ENCODE data around the gene IGLL5. TPM values are rescaled to one million over a fixed set of nuclear protein-coding genes. Genes with fewer than 3 reads are reported as not detected.
"Not testable (repeated sequence)": the region's sequence is repeated elsewhere in the genome, so short reads cannot be mapped to it uniquely, and the experiment has no call there.

The IGLL5 gene
- total and polyA plus RNA-seq, 5 experiments from 2014 or later: 0.27 to 2.4 (median 0.99) TPM; not detected in 1

- no peak for DNase-seq
- H3K4me3 Mint-ChIP-seq: no peak overlapping the region
- no peak for ATAC-seq
- peaks cover 0 to 28% (median 0%) of the 10 kb centered on the region in 4 donors for H3K4me1 Mint-ChIP-seq
- POLR2A ChIA-PET: interaction anchor here (1.4 kb wide), 1 partner anchor 14 kb away, joined by 3 read pairs; no protein-coding TSS in a partner anchor
- H3K9me3 Mint-ChIP-seq: no peaks in the 10 kb centered on the region
- H3K36me3 Mint-ChIP-seq: no peaks in the 10 kb centered on the region
- H3K27ac Mint-ChIP-seq: no peak overlapping the region
- peaks cover 0 to 2% (median 0%) of the 10 kb centered on the region in 5 donors for H3K27me3 Mint-ChIP-seq
Observed at GRCh38 chr22:22917377-22917776, 29.8 kb downstream of the IGLL5 start.

- DNase-seq (no peak), ATAC-seq (no peak)
- H3K9me3 Mint-ChIP-seq: no peaks in the 10 kb centered on the region
- H3K27ac Mint-ChIP-seq: peak overlapping the region in 1 of 10 donors; percentile 35
- H3K27me3 Mint-ChIP-seq: peaks cover 0 to 2% (median 0%) of the 10 kb centered on the region in 5 donors
- H3K36me3 Mint-ChIP-seq: no peaks in the 10 kb centered on the region
- peaks cover 0 to 24% (median 0%) of the 10 kb centered on the region in 4 donors for H3K4me1 Mint-ChIP-seq
- H3K4me3 Mint-ChIP-seq: no peak overlapping the region
- POLR2A ChIA-PET: no interaction called here
Observed at GRCh38 chr22:22918297-22918965, 30.8 kb downstream of the IGLL5 start.

- H3K27me3 Mint-ChIP-seq: peaks cover 0 to 2% (median 0%) of the 10 kb centered on the region in 5 donors
- H3K27ac Mint-ChIP-seq: no peak overlapping the region
- no peaks in the 10 kb centered on the region for H3K9me3 Mint-ChIP-seq
- POLR2A ChIA-PET: no interaction called here
- no peak overlapping the region for H3K4me3 Mint-ChIP-seq
- H3K36me3 Mint-ChIP-seq: no peaks in the 10 kb centered on the region
- H3K4me1 Mint-ChIP-seq: peaks cover 0 to 24% (median 0%) of the 10 kb centered on the region in 4 donors
- no peak for DNase-seq
- ATAC-seq: no peak
Observed at GRCh38 chr22:22919041-22919440, 31.4 kb downstream of the IGLL5 start.

GRCh38 chr22:22920104-22920654 lies 32.6 kb downstream of the IGLL5 start:
- no peak for DNase-seq
- Mint-ChIP-seq H3K9me3 (no peaks in the 10 kb centered on the region), H3K27me3 (peaks cover 0 to 4% (median 0%) of the 10 kb centered on the region in 5 donors), H3K4me1 (peaks cover 0 to 26% (median 2%) of the 10 kb centered on the region in 4 donors), H3K36me3 (no peaks in the 10 kb centered on the region), H3K4me3 (no peak overlapping the region), H3K27ac (no peak overlapping the region)
- POLR2A ChIA-PET: no interaction called here
- ATAC-seq: no peak

- ATAC-seq: no peak
- Mint-ChIP-seq H3K9me3 (no peaks in the 10 kb centered on the region), H3K36me3 (no peaks in the 10 kb centered on the region), H3K27me3 (peaks cover 0 to 4% (median 0%) of the 10 kb centered on the region in 5 donors), H3K4me1 (peaks cover 0 to 32% (median 2%) of the 10 kb centered on the region in 4 donors), H3K4me3 (no peak overlapping the region), H3K27ac (no peak overlapping the region)
- POLR2A ChIA-PET: no interaction called here
- no peak for DNase-seq
Observed at GRCh38 chr22:22920910-22921550, 33.4 kb downstream of the IGLL5 start.

- ATAC-seq (no peak), DNase-seq (no peak)
- Mint-ChIP-seq H3K4me1 (peaks cover 0 to 33% (median 2%) of the 10 kb centered on the region in 4 donors), H3K4me3 (no peak overlapping the region), H3K27ac (no peak overlapping the region), H3K27me3 (peaks cover 0 to 4% (median 0%) of the 10 kb centered on the region in 5 donors), H3K9me3 (no peaks in the 10 kb centered on the region), H3K36me3 (no peaks in the 10 kb centered on the region)
- POLR2A ChIA-PET: no interaction called here
Observed at GRCh38 chr22:22921575-22921974, 34.0 kb downstream of the IGLL5 start.

- H3K9me3 Mint-ChIP-seq, ATAC-seq, H3K27ac Mint-ChIP-seq, H3K27me3 Mint-ChIP-seq, H3K36me3 Mint-ChIP-seq, DNase-seq, H3K4me3 Mint-ChIP-seq, POLR2A ChIA-PET: not testable (repeated sequence)
- peaks cover 0 to 39% (median 2%) of the 10 kb centered on the region in 4 donors for H3K4me1 Mint-ChIP-seq
Observed at GRCh38 chr22:22922092-22922953, 34.7 kb downstream of the IGLL5 start.

GRCh38 chr22:22922954-22923319 lies 35.3 kb downstream of the IGLL5 start:
- no peak for ATAC-seq
- H3K9me3 Mint-ChIP-seq: no peaks in the 10 kb centered on the region

GRCh38 chr22:22923379-22923778 lies 35.8 kb downstream of the IGLL5 start:
- H3K9me3 Mint-ChIP-seq: no peaks in the 10 kb centered on the region
- H3K36me3 Mint-ChIP-seq: no peaks in the 10 kb centered on the region
- ATAC-seq (no peak), DNase-seq (no peak)
- peaks cover 0 to 4% (median 0%) of the 10 kb centered on the region in 5 donors for H3K27me3 Mint-ChIP-seq
- peaks cover 4 to 49% (median 6%) of the 10 kb centered on the region in 4 donors for H3K4me1 Mint-ChIP-seq
- no peak overlapping the region for H3K27ac Mint-ChIP-seq
- POLR2A ChIA-PET: no interaction called here
- H3K4me3 Mint-ChIP-seq: no peak overlapping the region

More at GRCh38 chr22:22922954-22923319, 35.3 kb downstream of the IGLL5 start:
- no peak for DNase-seq
- no peaks in the 10 kb centered on the region for H3K36me3 Mint-ChIP-seq
- peaks cover 0 to 4% (median 0%) of the 10 kb centered on the region in 5 donors for H3K27me3 Mint-ChIP-seq
- no peak overlapping the region for H3K27ac Mint-ChIP-seq
- no peak overlapping the region for H3K4me3 Mint-ChIP-seq
- POLR2A ChIA-PET: no interaction called here
- H3K4me1 Mint-ChIP-seq: peaks cover 0 to 45% (median 3%) of the 10 kb centered on the region in 4 donors

- ATAC-seq (no peak), DNase-seq (no peak)
- Mint-ChIP-seq H3K4me3 (no peak overlapping the region), H3K36me3 (no peaks in the 10 kb centered on the region), H3K27ac (peak overlapping the region in 1 of 10 donors; percentile 61), H3K27me3 (peaks cover 0 to 4% (median 0%) of the 10 kb centered on the region in 5 donors), H3K4me1 (peaks cover 9 to 55% (median 10%) of the 10 kb centered on the region in 4 donors), H3K9me3 (no peaks in the 10 kb centered on the region)
- POLR2A ChIA-PET: no interaction called here
Observed at GRCh38 chr22:22923930-22924329, 36.3 kb downstream of the IGLL5 start.

GRCh38 chr22:22924369-22925145 lies 36.9 kb downstream of the IGLL5 start:
- POLR2A ChIA-PET: no interaction called here
- H3K27me3 Mint-ChIP-seq: peaks cover 0 to 4% (median 0%) of the 10 kb centered on the region in 5 donors
- ATAC-seq: no peak
- H3K4me1 Mint-ChIP-seq: peaks cover 9 to 61% (median 12%) of the 10 kb centered on the region in 4 donors
- no peak overlapping the region for H3K4me3 Mint-ChIP-seq
- no peaks in the 10 kb centered on the region for H3K36me3 Mint-ChIP-seq
- H3K27ac Mint-ChIP-seq: peak overlapping the region in 2 of 10 donors; percentile 50 to 61
- no peak for DNase-seq
- no peaks in the 10 kb centered on the region for H3K9me3 Mint-ChIP-seq
